Panc1 (cell line): ENCODE results near the gene TMEM100. TPM values are rescaled to one million over a fixed set of nuclear protein-coding genes. Genes with fewer than 3 reads are reported as not detected.

ENCODE experiments used
- ATAC-seq: fragments of 200-7000 bp; cut with Tn5 transposase; 2 replicates; pipeline ENCODE4 v1.9.1; 2020; ENCODE audit warnings: mild to moderate bottlenecking, moderate library complexity
- BruUV-seq: library from RNA; stranded (reverse); fragments of 400-500 nt; replicated peaks from 2 replicates; lab custom pipeline; 2021; lab: Mats Ljungman, UMichigan
- CTCF ChIA-PET: fragments of 300-600 bp; sonication (Branson Sonifier 250); formaldehyde crosslinking; loops from one replicate; lab custom pipeline; 2022; ENCODE audit warnings: antibody characterized with exemption; lab: Charles Lee
- POLR2A ChIA-PET: fragments of 300-600 bp; sonication (Branson Sonifier 250); formaldehyde crosslinking; loops from one replicate; lab custom pipeline; 2022; ENCODE audit warnings: antibody characterized with exemption; lab: Charles Lee
- DNase-seq: peaks from one replicate; pipeline ENCODE4 v3.0.0-alpha.2; 2010; ENCODE audit warnings: low read depth, low spot score
- H3K27ac ChIP-seq: 2 replicates; pipeline ENCODE4 v1.5.1; 2011; ENCODE audit warnings: mild to moderate bottlenecking, low read length, inconsistent platforms
- H3K27me3 ChIP-seq: fragments of 200-500 bp; sonication (Bioruptor generic); 2 replicates; pipeline ENCODE4 v1.6.0; 2014; ENCODE audit warnings: low read length, inconsistent platforms; ENCODE audit not compliant: control insufficient read depth, insufficient read depth
- H3K36me3 ChIP-seq: fragments of 200-500 bp; sonication (Bioruptor generic); 2 replicates; pipeline ENCODE4 v1.5.1; 2014; ENCODE audit warnings: inconsistent platforms, mild to moderate bottlenecking, low read length, moderate library complexity; ENCODE audit not compliant: control insufficient read depth, insufficient read depth
- H3K4me1 ChIP-seq: 2 replicates; pipeline ENCODE4 v1.5.1; 2011; ENCODE audit warnings: inconsistent platforms, mild to moderate bottlenecking, low read length, moderate library complexity; ENCODE audit not compliant: control insufficient read depth, insufficient read depth
- H3K4me3 ChIP-seq, 2 experiments: 2 replicates each; pipeline ENCODE4 v1.5.1; 2011 to 2012; ENCODE audit warnings: low read depth in 2 of 2, low read length in 2 of 2, mild to moderate bottlenecking in 2 of 2, inconsistent platforms in 1 of 2, moderate library complexity in 1 of 2
- H3K9me3 ChIP-seq: fragments of 200-500 bp; sonication (Bioruptor generic); 2 replicates; pipeline ENCODE4 v1.5.1; 2014; ENCODE audit warnings: low read depth, mild to moderate bottlenecking, inconsistent platforms, low read length, moderate library complexity; ENCODE audit not compliant: control insufficient read depth, insufficient read depth
- POLR2AphosphoS5 ChIP-seq: IDR thresholded peaks from 2 replicates; pipeline ENCODE4 v1.6.1; 2012; ENCODE audit warnings: mild to moderate bottlenecking, low read depth, low read length, moderate library complexity
- SIN3A ChIP-seq: IDR thresholded peaks from 2 replicates; pipeline ENCODE4 v1.6.1; 2012; ENCODE audit warnings: low read depth, mild to moderate bottlenecking, low read length, moderate library complexity, borderline replicate concordance; ENCODE audit not compliant: insufficient read depth
- TCF7L2 ChIP-seq: IDR thresholded peaks from 2 replicates; pipeline ENCODE4 v1.6.1; 2011; ENCODE audit warnings: mild to moderate bottlenecking, low read depth, low read length, inconsistent platforms
- in situ Hi-C: cut with HindIII; loops from 2 replicates; pipeline ENCODE4 v1.10.0; 2016; ENCODE audit warnings: low sequenced_read_pairs, low pct_unique_long_range_greater_than_20kb
- intact Hi-C: fragments of 100-400 bp; cut with micrococcal nuclease; formaldehyde crosslinking; loops from one replicate; pipeline ENCODE4 v1.10.0; 2022; ENCODE audit not compliant: unreplicated experiment
- total RNA-seq: library from RNA; stranded (reverse); gene quantifications from one replicate; pipeline ENCODE4 v1.2.1, GENCODE V29; 2021; ENCODE audit not compliant: unreplicated experiment
- TF ChIP-seq, protein P1 (sequence below), 2 experiments: IDR thresholded peaks; 2 replicates each; pipeline ENCODE4 v1.6.1; 2011 to 2012; ENCODE audit warnings: low read depth in 2 of 2, control low read depth in 1 of 2, low read length in 1 of 2, mild to moderate bottlenecking in 1 of 2, moderate library complexity in 1 of 2; ENCODE audit not compliant: insufficient read depth in 1 of 2
- TF ChIP-seq, protein P2 (sequence below): fragments of 450-650 bp; IDR thresholded peaks from 2 replicates; pipeline ENCODE4 v1.5.1; 2017; ENCODE audit warnings: mild to moderate bottlenecking

TMEM100 gene
- total RNA-seq, 1 experiment from 2014 or later = 0.10 TPM

DNA sequence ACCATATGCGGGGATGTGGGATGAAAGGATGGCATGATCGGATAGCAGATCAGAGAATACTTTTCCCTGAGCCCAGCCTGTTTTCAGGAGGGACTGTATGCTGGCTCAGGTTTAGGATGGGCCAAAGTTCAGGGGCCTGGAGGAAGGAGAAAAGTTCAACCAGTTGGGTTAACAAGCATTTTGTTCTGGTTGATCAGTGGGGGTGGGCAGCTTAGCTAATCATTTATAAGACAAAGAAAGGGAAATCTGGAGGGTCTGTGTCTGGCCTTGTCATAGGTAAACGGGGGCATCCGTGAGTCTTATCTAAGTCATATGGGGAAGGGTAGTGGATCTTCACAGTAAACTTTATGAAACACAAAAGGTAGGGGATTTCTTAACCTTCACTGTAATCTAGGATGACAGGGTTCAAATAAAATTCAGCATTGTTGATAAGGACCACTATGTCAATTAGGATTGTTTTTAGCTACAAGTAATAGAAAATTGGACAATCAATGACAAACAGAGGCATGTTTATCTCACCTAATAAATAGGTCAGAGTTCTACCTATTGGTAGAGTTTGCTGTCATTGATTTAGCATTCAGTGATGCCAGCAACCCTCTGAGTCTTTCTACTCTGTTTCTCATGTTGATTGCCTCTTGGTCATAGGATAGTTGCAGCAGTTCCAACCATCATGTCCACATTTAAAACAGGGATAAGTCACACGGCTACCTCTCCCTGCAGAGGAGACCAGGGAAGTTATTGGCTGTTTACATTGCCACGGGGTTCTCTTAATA lies 39.6 kb upstream of the TMEM100 start:
- intact Hi-C loops (no loop called here), in situ Hi-C loops (no loop called here)
- CTCF ChIA-PET = no interaction called here

DNA sequence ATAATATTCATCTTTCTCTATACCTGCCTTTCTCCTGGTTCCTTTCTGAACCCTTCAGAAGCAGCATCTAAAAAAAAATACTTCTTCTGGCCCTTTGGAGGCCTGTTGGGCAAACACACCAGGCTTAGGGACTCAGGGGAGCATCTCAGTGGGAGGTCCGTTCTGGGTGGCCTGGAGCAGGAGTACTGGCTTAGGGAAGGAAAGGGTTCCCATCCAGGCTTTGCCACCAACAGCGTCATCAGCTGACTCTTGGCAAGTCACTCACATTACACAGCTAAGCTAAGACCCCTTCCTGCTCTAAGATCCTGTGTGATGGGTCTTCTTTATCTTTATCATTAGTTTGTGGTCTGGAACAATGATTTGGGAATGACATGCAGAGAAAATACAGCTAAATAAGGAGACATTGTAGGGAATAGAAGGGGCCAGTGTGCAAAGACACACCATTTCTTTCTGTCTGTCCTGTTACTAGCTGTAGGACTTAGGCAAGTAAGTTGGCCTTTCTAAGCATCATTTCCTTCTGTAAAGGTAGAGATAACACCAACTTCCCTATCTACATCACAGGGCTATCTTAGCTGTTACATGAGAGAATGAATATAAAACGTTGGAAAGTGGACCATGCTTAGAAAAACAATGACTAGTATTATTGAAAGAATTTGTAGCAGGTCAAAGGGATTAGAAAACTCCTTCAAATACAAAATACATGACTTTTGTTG lies 38.1 kb upstream of the TMEM100 start:
- TF ChIP-seq POLR2AphosphoS5 (no peak), TCF7L2 (no peak), SIN3A (no peak)
- TF ChIP-seq, protein P1, sequence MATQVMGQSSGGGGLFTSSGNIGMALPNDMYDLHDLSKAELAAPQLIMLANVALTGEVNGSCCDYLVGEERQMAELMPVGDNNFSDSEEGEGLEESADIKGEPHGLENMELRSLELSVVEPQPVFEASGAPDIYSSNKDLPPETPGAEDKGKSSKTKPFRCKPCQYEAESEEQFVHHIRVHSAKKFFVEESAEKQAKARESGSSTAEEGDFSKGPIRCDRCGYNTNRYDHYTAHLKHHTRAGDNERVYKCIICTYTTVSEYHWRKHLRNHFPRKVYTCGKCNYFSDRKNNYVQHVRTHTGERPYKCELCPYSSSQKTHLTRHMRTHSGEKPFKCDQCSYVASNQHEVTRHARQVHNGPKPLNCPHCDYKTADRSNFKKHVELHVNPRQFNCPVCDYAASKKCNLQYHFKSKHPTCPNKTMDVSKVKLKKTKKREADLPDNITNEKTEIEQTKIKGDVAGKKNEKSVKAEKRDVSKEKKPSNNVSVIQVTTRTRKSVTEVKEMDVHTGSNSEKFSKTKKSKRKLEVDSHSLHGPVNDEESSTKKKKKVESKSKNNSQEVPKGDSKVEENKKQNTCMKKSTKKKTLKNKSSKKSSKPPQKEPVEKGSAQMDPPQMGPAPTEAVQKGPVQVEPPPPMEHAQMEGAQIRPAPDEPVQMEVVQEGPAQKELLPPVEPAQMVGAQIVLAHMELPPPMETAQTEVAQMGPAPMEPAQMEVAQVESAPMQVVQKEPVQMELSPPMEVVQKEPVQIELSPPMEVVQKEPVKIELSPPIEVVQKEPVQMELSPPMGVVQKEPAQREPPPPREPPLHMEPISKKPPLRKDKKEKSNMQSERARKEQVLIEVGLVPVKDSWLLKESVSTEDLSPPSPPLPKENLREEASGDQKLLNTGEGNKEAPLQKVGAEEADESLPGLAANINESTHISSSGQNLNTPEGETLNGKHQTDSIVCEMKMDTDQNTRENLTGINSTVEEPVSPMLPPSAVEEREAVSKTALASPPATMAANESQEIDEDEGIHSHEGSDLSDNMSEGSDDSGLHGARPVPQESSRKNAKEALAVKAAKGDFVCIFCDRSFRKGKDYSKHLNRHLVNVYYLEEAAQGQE (IDR thresholded peaks at IDR 0.05; ENCODE audit: insufficient read depth in 1 of 2, low read depth in 2 of 2, low read length in 1 of 2) = no peak
- TF ChIP-seq, protein P2, sequence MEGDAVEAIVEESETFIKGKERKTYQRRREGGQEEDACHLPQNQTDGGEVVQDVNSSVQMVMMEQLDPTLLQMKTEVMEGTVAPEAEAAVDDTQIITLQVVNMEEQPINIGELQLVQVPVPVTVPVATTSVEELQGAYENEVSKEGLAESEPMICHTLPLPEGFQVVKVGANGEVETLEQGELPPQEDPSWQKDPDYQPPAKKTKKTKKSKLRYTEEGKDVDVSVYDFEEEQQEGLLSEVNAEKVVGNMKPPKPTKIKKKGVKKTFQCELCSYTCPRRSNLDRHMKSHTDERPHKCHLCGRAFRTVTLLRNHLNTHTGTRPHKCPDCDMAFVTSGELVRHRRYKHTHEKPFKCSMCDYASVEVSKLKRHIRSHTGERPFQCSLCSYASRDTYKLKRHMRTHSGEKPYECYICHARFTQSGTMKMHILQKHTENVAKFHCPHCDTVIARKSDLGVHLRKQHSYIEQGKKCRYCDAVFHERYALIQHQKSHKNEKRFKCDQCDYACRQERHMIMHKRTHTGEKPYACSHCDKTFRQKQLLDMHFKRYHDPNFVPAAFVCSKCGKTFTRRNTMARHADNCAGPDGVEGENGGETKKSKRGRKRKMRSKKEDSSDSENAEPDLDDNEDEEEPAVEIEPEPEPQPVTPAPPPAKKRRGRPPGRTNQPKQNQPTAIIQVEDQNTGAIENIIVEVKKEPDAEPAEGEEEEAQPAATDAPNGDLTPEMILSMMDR = no peak
- no peak overlapping the region for H3K27ac ChIP-seq
- no peaks in the 10 kb centered on the region for H3K9me3 ChIP-seq
- H3K27me3 ChIP-seq = no peaks in the 10 kb centered on the region
- ATAC-seq (no peak), DNase-seq (no peak)
- H3K4me1 ChIP-seq = no peaks in the 10 kb centered on the region
- no peak overlapping the region for H3K4me3 ChIP-seq
- in situ Hi-C loops (no loop called here), intact Hi-C loops (no loop called here)
- CTCF ChIA-PET = no interaction called here
- no TSS peak for BruUV-seq
- no peaks in the 10 kb centered on the region for H3K36me3 ChIP-seq
- POLR2A ChIA-PET = no interaction called here

More for the DNA sequence above, 39.6 kb upstream of the TMEM100 start:
- no TSS peak for BruUV-seq
- Histone ChIP-seq H3K4me1 (no peaks in the 10 kb centered on the region), H3K27ac (no peak overlapping the region), H3K27me3 (no peaks in the 10 kb centered on the region), H3K36me3 (no peaks in the 10 kb centered on the region), H3K4me3 (no peak overlapping the region), H3K9me3 (no peaks in the 10 kb centered on the region)
- no peak for TF ChIP-seq SIN3A
- TF ChIP-seq, protein P2 = no peak
- TF ChIP-seq POLR2AphosphoS5 = no peak
- no peak for TF ChIP-seq TCF7L2
- TF ChIP-seq, protein P1 (IDR thresholded peaks at IDR 0.05; ENCODE audit: insufficient read depth in 1 of 2, low read depth in 2 of 2, low read length in 1 of 2) = no peak
- POLR2A ChIA-PET = no interaction called here
- ATAC-seq = no peak
- DNase-seq = no peak
